ENCODE results near the gene MAML2. TPM values are rescaled to one million over a fixed set of nuclear protein-coding genes. Genes with fewer than 3 reads are reported as not detected.

Gene MAML2
- total and polyA plus RNA-seq, 9 of the 15 experiments (the other 6 are each of a cell fraction or from before 2014, with no cell fraction given) = 0.79 to 6.8 (median 4.8) TPM

DNA sequence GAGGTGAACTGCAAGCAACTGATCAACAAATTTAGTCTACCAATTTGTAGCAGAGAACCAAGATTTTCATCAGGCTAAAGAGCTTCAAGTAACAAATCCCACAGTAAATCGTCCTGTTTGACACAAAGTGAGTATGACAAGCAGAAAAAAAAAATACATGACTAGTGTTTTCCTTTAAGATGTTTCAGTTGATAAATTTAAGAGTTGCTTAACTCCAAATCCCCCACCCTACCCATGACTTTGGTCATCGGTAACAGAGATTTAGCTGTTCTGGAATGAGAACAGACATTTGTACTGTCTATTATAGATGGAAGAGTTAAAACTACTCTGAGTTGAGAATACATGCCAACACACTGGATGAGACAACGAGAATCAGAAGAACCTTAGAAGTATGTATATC, 254.1 kb downstream of the MAML2 start (continued):
- no peak for TF ChIP-seq CEBPG (CRISPR knock-in tag; IDR thresholded peaks at IDR 0.05)
- TF ChIP-seq CEBPG (tag; conservative IDR thresholded peaks at IDR 0.05 in 1 of 2, IDR thresholded peaks at IDR 0.05 in 1 of 2) = peak; percentile 59 to 67; a peak in 3 of 4 replicates
- peak; percentile 60 for TF ChIP-seq MAFG (tag; conservative IDR thresholded peaks at IDR 0.05)
- TF ChIP-seq MAZ (CRISPR knock-in tag; conservative IDR thresholded peaks at IDR 0.05 in 1 of 2, IDR thresholded peaks at IDR 0.05 in 1 of 2) = peak in 1 of 2 experiments; percentile 21; a peak in 1 of 4 replicates
- peak; percentile 77 for TF ChIP-seq HMBOX1 (IDR thresholded peaks at IDR 0.05)
- 0 out of 2 replicates have a peak, but pooled peaks have one; percentile 15 for TF ChIP-seq JUND (IDR thresholded peaks at IDR 0.05; ENCODE audit: borderline replicate concordance, low read depth, low read length)
- TF ChIP-seq JUND (tag; IDR thresholded peaks at IDR 0.05; ENCODE audit: borderline replicate concordance, low read depth, low read length) = 0 out of 3 replicates have a peak, but pooled peaks have one; percentile 26
- TF ChIP-seq BCOR (IDR thresholded peaks at IDR 0.05) = no peak
- no peak for TF ChIP-seq HDAC2 (IDR thresholded peaks at IDR 0.05)
- TF ChIP-seq MEIS2 (IDR thresholded peaks at IDR 0.05; ENCODE audit: partially characterized antibody) = peak; percentile 76
- TF ChIP-seq HOXB6 (CRISPR knock-in tag; IDR thresholded peaks at IDR 0.05; ENCODE audit: borderline replicate concordance) = no peak
- no peak for TF ChIP-seq ETS1 (conservative IDR thresholded peaks at IDR 0.05; ENCODE audit: control insufficient read depth, low read depth, low read length)

Measured in K562 (cell line).